PFSK-1 (cell line): Measurements from ENCODE around the gene S100A9.

Experiments
- FOXP2 ChIP-seq: optimal IDR thresholded peaks from 2 replicates; pipeline ENCODE3; 2011; ENCODE audit warnings: borderline replicate concordance, control low read depth, inconsistent platforms; ENCODE audit not compliant: insufficient read depth; ENCODE audit errors: extremely low read length, extremely low read depth
- POLR2AphosphoS5 ChIP-seq: IDR thresholded peaks from 2 replicates; pipeline ENCODE4 v1.6.1; 2012; ENCODE audit warnings: low read depth, mild to moderate bottlenecking, control low read depth, low read length, moderate library complexity
- SIN3A ChIP-seq: IDR thresholded peaks from 2 replicates; pipeline ENCODE4 v1.6.1; 2012; ENCODE audit warnings: mild to moderate bottlenecking, low read length, moderate library complexity, borderline replicate concordance; ENCODE audit not compliant: insufficient read depth
- TAF1 ChIP-seq: IDR thresholded peaks from 2 replicates; pipeline ENCODE4 v1.6.1; 2012; ENCODE audit warnings: low read length, control low read depth, borderline replicate concordance; ENCODE audit not compliant: insufficient read depth
- TF ChIP-seq, protein P1 (sequence below), 2 experiments: IDR thresholded peaks; 2 replicates each; pipeline versions ENCODE4 v1.6.1 to v1.8.0; 2011 to 2012; ENCODE audit warnings: low read depth in 2 of 2, low read length in 2 of 2, control low read depth in 1 of 2, inconsistent platforms in 1 of 2, mild to moderate bottlenecking in 1 of 2, moderate library complexity in 1 of 2; ENCODE audit not compliant: insufficient read depth in 1 of 2

The S100A9 gene

DNA sequence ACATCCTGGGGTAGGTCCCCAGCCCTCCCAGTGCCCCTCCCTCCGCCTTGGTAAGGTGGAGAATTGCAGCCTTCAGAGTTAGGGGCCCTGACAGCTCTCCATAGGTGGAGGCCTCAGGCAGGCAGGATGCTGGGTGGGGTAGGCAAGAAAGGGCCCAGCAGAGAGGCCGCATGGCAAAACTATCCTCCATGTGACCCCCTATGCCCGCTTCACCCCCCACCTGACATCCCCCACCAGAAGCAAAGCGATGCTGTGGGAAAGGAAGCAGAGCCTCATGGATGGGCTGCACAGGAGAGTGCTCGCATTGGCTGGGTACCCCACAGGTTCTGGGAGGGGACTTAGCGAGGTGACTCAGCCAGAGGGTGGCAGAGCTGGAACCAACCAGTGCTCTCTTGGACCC is 1.6 kb downstream of the S100A9 start:
- TF ChIP-seq TAF1 (no peak), SIN3A (no peak), POLR2AphosphoS5 (no peak)

DNA sequence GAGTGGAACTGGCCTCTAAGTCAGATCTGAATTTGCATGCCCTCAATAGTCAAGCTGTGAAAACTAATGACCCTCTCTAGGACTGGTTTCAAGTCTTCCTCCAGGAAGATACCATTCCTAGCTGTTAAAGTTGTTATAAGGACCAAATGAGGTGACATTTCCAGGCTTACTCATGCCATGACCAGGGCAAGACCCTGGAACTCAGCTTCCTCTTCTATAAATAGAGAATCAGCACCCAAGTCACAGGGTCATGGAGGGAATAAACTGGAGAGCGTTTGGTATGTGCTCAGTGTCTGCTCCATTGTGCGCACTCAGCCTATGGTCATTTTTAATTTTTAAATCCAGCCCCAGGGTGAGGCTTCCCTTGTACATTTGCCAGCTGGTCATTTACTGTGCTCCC is 2.5 kb downstream of the S100A9 start:
- no peak for TF ChIP-seq FOXP2
- TF ChIP-seq, protein P1, sequence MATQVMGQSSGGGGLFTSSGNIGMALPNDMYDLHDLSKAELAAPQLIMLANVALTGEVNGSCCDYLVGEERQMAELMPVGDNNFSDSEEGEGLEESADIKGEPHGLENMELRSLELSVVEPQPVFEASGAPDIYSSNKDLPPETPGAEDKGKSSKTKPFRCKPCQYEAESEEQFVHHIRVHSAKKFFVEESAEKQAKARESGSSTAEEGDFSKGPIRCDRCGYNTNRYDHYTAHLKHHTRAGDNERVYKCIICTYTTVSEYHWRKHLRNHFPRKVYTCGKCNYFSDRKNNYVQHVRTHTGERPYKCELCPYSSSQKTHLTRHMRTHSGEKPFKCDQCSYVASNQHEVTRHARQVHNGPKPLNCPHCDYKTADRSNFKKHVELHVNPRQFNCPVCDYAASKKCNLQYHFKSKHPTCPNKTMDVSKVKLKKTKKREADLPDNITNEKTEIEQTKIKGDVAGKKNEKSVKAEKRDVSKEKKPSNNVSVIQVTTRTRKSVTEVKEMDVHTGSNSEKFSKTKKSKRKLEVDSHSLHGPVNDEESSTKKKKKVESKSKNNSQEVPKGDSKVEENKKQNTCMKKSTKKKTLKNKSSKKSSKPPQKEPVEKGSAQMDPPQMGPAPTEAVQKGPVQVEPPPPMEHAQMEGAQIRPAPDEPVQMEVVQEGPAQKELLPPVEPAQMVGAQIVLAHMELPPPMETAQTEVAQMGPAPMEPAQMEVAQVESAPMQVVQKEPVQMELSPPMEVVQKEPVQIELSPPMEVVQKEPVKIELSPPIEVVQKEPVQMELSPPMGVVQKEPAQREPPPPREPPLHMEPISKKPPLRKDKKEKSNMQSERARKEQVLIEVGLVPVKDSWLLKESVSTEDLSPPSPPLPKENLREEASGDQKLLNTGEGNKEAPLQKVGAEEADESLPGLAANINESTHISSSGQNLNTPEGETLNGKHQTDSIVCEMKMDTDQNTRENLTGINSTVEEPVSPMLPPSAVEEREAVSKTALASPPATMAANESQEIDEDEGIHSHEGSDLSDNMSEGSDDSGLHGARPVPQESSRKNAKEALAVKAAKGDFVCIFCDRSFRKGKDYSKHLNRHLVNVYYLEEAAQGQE (IDR thresholded peaks at IDR 0.05; ENCODE audit: insufficient read depth in 1 of 2, low read depth in 2 of 2, low read length in 2 of 2) = no peak
- no peak for TF ChIP-seq POLR2AphosphoS5
- no peak for TF ChIP-seq TAF1
- TF ChIP-seq SIN3A = no peak

DNA sequence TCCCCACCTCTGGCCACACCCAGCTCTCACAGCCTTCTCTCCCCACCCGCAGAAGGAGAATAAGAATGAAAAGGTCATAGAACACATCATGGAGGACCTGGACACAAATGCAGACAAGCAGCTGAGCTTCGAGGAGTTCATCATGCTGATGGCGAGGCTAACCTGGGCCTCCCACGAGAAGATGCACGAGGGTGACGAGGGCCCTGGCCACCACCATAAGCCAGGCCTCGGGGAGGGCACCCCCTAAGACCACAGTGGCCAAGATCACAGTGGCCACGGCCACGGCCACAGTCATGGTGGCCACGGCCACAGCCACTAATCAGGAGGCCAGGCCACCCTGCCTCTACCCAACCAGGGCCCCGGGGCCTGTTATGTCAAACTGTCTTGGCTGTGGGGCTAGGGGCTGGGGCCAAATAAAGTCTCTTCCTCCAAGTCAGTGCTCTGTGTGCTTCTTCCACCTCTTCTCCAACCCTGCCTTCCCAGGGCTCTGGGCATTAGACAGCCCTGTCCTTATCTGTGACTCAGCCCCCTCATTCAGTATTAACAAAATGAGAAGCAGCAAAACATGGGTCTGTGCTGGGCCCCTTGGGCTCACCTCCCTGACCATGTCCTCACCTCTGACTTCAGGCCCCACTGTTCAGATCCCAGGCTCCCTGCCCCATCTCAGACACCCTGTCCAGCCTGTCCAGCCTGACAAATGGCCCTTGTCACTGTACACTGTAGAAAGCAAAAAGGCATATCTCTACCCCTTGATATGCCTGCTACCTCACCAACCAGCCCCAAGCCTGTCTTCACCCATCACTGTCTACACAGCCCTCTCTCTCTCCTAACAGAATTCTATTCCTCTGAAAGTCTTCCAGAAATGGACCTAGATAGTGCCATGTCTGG is 3.2 kb downstream of the S100A9 start:
- TF ChIP-seq SIN3A = no peak
- TF ChIP-seq POLR2AphosphoS5 = no peak
- TF ChIP-seq TAF1 = no peak
- no peak for TF ChIP-seq FOXP2
- TF ChIP-seq, protein P1 (IDR thresholded peaks at IDR 0.05; ENCODE audit: insufficient read depth in 1 of 2, low read depth in 2 of 2, low read length in 2 of 2) = no peak

DNA sequence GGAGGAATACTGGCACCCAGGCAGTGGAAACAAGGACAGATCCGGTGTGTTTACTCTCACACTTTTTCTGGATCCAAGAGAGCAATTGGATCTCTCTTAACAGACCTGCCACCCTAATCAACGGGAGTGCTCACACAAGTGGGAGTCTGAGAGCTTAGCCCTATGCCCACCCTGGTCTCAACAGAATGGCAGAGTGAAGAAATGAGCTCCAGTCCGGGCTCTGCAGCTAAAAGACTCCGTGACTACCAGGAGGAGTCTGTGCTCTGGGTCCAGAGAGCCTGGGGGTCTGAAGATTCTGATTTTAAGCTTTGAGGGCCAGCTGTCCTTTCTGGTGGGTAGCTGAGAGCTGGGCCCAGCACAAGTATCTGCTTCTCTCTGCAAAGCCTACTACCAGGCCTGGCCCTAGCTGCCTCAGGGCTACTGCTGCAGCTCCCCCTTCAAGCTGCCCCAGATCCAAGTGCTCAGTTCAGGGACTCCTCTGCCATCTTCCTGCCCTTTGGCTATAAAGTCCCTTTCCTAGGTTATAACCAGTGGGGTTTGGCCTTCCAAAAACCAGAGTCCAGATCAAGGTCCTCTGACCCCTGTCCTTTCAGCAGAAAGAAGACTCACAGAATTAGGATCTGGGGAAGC is 3.9 kb downstream of the S100A9 start:
- no peak for TF ChIP-seq POLR2AphosphoS5
- TF ChIP-seq, protein P1 (IDR thresholded peaks at IDR 0.05; ENCODE audit: insufficient read depth in 1 of 2, low read depth in 2 of 2, low read length in 2 of 2) = no peak

DNA sequence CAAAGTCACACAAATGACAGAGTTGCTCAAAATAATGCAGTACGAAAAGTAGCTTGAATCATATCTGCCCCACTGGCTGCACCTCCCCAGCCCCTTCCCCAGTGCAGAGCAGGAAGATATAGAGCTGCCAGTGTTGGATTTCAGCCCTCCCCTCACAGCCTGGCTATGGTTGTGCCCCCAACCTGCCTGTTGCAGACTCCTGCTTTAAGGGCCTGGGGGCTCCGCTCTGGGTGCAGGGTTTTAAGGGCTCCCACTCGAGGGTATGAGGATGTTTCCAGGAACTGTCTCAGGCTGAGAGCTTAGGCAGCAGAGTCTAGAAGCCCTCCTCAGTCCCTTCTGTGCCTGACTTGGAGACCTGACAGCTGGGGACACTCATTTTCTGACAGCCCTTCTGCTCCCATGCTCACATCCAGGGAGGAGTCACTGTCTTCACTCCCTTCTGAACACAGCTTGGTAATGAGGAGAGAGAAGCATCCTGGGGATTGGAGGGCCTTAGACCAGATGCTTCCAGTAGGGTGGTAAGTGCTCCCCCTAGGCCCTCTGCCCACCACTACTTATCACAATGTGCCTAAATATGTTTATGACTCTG is 4.6 kb downstream of the S100A9 start:
- TF ChIP-seq POLR2AphosphoS5 (no peak), TAF1 (no peak), FOXP2 (no peak), SIN3A (no peak)
- TF ChIP-seq, protein P1 (IDR thresholded peaks at IDR 0.05; ENCODE audit: insufficient read depth in 1 of 2, low read depth in 2 of 2, low read length in 2 of 2) = no peak
